Transverse colon (tissue), 4 donors: ENCODE results near the gene CRNN. TPM values are rescaled to one million over a fixed set of nuclear protein-coding genes. Genes with fewer than 3 reads are reported as not detected.

Source experiments
- DNase-seq: peaks from one replicate; pipeline ENCODE4 v3.0.0-alpha.2; 2019
- H3K27ac ChIP-seq, 4 donors: fragments of 200-600 bp; sonication (generic); 2 replicates each; pipeline ENCODE4 v1.5.1; 2016 to 2018; ENCODE audit warnings: inconsistent platforms in 4 of 4
- H3K27me3 ChIP-seq: fragments of 200-600 bp; sonication (generic); 2 replicates; pipeline ENCODE4 v1.5.1; 2017; ENCODE audit warnings: inconsistent platforms
- H3K36me3 ChIP-seq, 4 donors: fragments of 200-600 bp; sonication (generic); 2 replicates each; pipeline ENCODE4 v1.5.1; 2017 to 2019; ENCODE audit warnings: inconsistent platforms in 4 of 4
- H3K4me1 ChIP-seq, 4 donors: fragments of 200-600 bp; sonication (generic); 2 replicates each; pipeline ENCODE4 v1.5.1; 2017 to 2020; ENCODE audit warnings: inconsistent platforms in 4 of 4
- H3K4me3 ChIP-seq, 4 donors: fragments of 200-600 bp; sonication (generic); 1 replicate in 1 of 4; 2 replicates in 3 of 4; pipeline versions ENCODE4 v1.5.1 to v1.6.1; 2017 to 2019; ENCODE audit warnings: inconsistent platforms in 4 of 4
- H3K9me3 ChIP-seq, 2 donors: fragments of 200-600 bp; sonication (generic); 2 replicates each; pipeline ENCODE4 v1.5.1; 2017 to 2019; ENCODE audit warnings: inconsistent platforms in 2 of 2
- EP300 ChIP-seq: sonication (generic); formaldehyde crosslinking; IDR thresholded peaks from one replicate; pipeline ENCODE4 v1.6.1; 2017; ENCODE audit warnings: antibody characterized with exemption, low read depth
- POLR2A ChIP-seq: fragments of 450-650 bp; IDR thresholded peaks from one replicate; pipeline ENCODE4 v1.6.1; 2016; ENCODE audit warnings: antibody characterized with exemption, mild to moderate bottlenecking, moderate library complexity
- POLR2AphosphoS5 ChIP-seq, 3 donors: sonication (generic); formaldehyde crosslinking; IDR thresholded peaks; one replicate each; pipeline ENCODE4 v1.6.1; 2016; ENCODE audit warnings: antibody characterized with exemption in 3 of 3
- WGBS, 2 donors: methylation state at CpG; one replicate each; pipeline ENCODE4 v1.1.5; 2018; ENCODE audit warnings: low coverage in 1 of 2; 5-methylcytosine and 5-hydroxymethylcytosine counted together
- in situ Hi-C, 4 donors: fragments of 200-750 bp; cut with MboI; loops; one replicate each; pipeline versions ENCODE4 v1.15.0 to v1.15.1; 2017; ENCODE audit warnings: low sequenced_read_pairs in 3 of 4, low pct_ligation_motif_present in 1 of 4, low pct_unique_long_range_greater_than_20kb in 1 of 4
- intact Hi-C: fragments of 100-400 bp; cut with DNase I; formaldehyde crosslinking; loops from one replicate; pipeline ENCODE4 v1.15.1; 2023; ENCODE audit warnings: low total_unique reads
- total RNA-seq, 4 donors: library from RNA; depleted of rRNA; stranded (reverse); fragments of >200 nt; gene quantifications; one replicate each; pipeline ENCODE4 v1.1.0, GENCODE V29; 2016
- TF ChIP-seq, protein P1 (sequence below), 5 experiments: fragments of 200-600 bp in 3 of 5; fragments of 450-650 bp in 2 of 5; sonication (generic) in 3 of 5; IDR thresholded peaks; 1 replicate in 2 of 5; 2 replicates in 3 of 5; pipeline ENCODE4 v1.5.1; 2016 to 2017; ENCODE audit warnings: antibody characterized with exemption in 5 of 5, inconsistent platforms in 3 of 5, mild to moderate bottlenecking in 2 of 5, moderate library complexity in 1 of 5

The CRNN gene
- not detected for total RNA-seq

DNA sequence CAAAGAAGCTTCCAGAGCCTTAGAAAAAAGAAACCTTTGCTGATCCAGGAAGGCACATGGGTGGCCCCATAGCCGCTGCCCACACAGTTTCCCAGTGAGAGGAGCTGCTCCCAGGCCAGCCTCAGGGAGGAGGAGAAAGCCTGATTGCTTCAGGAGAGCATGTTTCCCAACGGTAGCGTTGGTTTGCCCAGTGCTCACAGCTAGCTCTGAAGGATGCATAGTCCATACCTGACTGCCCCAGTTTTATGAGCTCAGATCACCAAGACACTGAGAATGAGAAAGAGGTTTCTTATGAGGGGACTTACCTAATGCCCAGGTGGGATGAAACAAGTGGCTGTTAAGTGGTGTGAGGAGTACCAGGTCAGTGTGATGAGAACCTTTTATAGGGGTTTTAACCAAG is at the start of gene CRNN:
TSS of gene CRNN (minus strand) at position 355 of the 400 bp plus-strand sequence. CDS start 2,030 bp downstream, outside the sequence.
- no peak within 1 kb of the TSS for H3K4me3 ChIP-seq
- no peak within 1 kb of the TSS for H3K27ac ChIP-seq
- H3K27me3 ChIP-seq: no peaks in the 10 kb centered on the region
- H3K36me3 ChIP-seq: no peaks in the 10 kb centered on the region
- H3K9me3 ChIP-seq: no peaks in the 10 kb centered on the region
- H3K4me1 ChIP-seq: no peaks in the 10 kb centered on the region
- DNase-seq: no peak
- WGBS, 2 donors: 66% methylated on average over 3 of the region's 3 CpGs; no CpG with 5 or more reads in 1 of the 2 donors
- in situ Hi-C loops: no loop called here
- TF ChIP-seq, protein P1, sequence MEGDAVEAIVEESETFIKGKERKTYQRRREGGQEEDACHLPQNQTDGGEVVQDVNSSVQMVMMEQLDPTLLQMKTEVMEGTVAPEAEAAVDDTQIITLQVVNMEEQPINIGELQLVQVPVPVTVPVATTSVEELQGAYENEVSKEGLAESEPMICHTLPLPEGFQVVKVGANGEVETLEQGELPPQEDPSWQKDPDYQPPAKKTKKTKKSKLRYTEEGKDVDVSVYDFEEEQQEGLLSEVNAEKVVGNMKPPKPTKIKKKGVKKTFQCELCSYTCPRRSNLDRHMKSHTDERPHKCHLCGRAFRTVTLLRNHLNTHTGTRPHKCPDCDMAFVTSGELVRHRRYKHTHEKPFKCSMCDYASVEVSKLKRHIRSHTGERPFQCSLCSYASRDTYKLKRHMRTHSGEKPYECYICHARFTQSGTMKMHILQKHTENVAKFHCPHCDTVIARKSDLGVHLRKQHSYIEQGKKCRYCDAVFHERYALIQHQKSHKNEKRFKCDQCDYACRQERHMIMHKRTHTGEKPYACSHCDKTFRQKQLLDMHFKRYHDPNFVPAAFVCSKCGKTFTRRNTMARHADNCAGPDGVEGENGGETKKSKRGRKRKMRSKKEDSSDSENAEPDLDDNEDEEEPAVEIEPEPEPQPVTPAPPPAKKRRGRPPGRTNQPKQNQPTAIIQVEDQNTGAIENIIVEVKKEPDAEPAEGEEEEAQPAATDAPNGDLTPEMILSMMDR (IDR thresholded peaks at IDR 0.05): no peak
- TF ChIP-seq EP300 (no peak), POLR2AphosphoS5 (IDR thresholded peaks at IDR 0.05) (no peak), POLR2A (no peak)
- intact Hi-C loops: no loop called here

GRCh38 chr1:152462636-152463035 is 48.6 kb upstream of the CRNN start:
- no peak for DNase-seq
- Histone ChIP-seq H3K4me1 (peaks cover 0 to 6% (median 0%) of the 10 kb centered on the region in 4 donors), H3K36me3 (no peaks in the 10 kb centered on the region), H3K27ac (no peak overlapping the region), H3K27me3 (peaks cover 8% of the 10 kb centered on the region), H3K9me3 (no peaks in the 10 kb centered on the region), H3K4me3 (no peak overlapping the region)
- intact Hi-C loops (no loop called here), in situ Hi-C loops (loop anchor here in 2 of 4 donors (25.0 kb wide), 2 partner anchors 275 to 400 kb away; no protein-coding TSS in a partner anchor)
- no peak for TF ChIP-seq POLR2AphosphoS5 (IDR thresholded peaks at IDR 0.05)
- TF ChIP-seq, protein P1 (IDR thresholded peaks at IDR 0.05): no peak
- no peak for TF ChIP-seq POLR2A
- TF ChIP-seq EP300: no peak
- WGBS, 2 donors: 91 to 95% methylated on average over 11 to 26 of the region's 26 CpGs

DNA sequence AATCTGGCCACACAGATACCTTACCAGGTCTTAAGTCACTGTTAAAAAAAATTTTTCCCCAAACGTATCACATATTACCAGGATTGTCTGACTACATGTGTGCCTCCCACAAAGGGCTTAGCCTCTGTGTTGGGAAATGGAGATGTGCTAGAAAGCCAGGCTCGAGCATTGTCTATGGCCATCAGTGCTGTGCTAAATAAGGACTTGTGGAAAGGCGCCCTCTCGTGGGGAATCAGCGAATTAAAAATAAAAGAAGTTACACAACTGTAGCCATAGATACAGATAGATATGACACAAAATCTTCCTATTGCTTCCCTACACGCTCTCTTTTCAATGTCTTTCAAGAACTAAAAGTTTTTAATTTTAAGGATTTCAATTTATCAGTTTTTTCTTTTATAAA is 47.5 kb upstream of the CRNN start:
- TF ChIP-seq, protein P1 (IDR thresholded peaks at IDR 0.05): peak; percentile 52 to 68 (median 60)
- no peak for TF ChIP-seq POLR2A
- no peak for TF ChIP-seq EP300
- no peak for TF ChIP-seq POLR2AphosphoS5 (IDR thresholded peaks at IDR 0.05)
- in situ Hi-C loops: loop anchor here in 2 of 4 donors (25.0 kb wide), 2 partner anchors 274 to 399 kb away; no protein-coding TSS in a partner anchor
- peaks cover 8% of the 10 kb centered on the region for H3K27me3 ChIP-seq
- H3K4me1 ChIP-seq: peaks cover 0 to 6% (median 0%) of the 10 kb centered on the region in 4 donors
- H3K4me3 ChIP-seq: no peak overlapping the region
- WGBS, 2 donors: 2 to 10% methylated on average over 5 to 6 of the region's 6 CpGs
- no peaks in the 10 kb centered on the region for H3K9me3 ChIP-seq
- peak; percentile 51 for DNase-seq
- H3K27ac ChIP-seq: no peak overlapping the region
- no peaks in the 10 kb centered on the region for H3K36me3 ChIP-seq
- intact Hi-C loops: loop anchor here (2.0 kb wide), 1 partner anchor 319 kb away; no protein-coding TSS in a partner anchor

DNA sequence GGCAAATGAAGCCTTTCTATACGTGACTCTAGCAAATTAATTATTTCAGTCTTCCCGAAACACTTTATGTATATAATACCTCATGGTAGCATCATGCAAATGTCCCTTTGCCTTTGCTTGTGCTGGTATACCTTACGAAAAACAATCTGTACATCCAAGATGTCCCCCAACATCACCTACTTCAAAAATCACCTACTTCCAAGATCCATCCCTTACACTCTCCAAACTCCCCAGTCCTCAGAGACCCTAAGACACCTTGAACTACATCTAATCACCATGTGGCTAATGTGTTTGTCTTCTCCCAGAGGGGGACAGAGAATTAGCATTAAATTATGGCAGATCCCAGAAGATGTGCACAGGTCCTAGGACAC is 46.5 kb upstream of the CRNN start:
- in situ Hi-C loops (loop anchor here in 2 of 4 donors (25.0 kb wide), 2 partner anchors 273 to 398 kb away; no protein-coding TSS in a partner anchor), intact Hi-C loops (loop anchor here (2.0 kb wide), 1 partner anchor 318 kb away; no protein-coding TSS in a partner anchor)
- H3K27ac ChIP-seq: no peak overlapping the region
- TF ChIP-seq, protein P1 (IDR thresholded peaks at IDR 0.05): no peak
- TF ChIP-seq POLR2AphosphoS5 (IDR thresholded peaks at IDR 0.05) (no peak), POLR2A (no peak), EP300 (no peak)
- 35 to 53% methylated on average over 3 of the region's 3 CpGs for WGBS, 2 donors
- no peaks in the 10 kb centered on the region for H3K36me3 ChIP-seq
- no peak overlapping the region for H3K4me3 ChIP-seq
- peaks cover 0 to 6% (median 0%) of the 10 kb centered on the region in 4 donors for H3K4me1 ChIP-seq
- no peak for DNase-seq
- no peaks in the 10 kb centered on the region for H3K9me3 ChIP-seq
- peaks cover 5% of the 10 kb centered on the region for H3K27me3 ChIP-seq
